GM23248 (cell line): ENCODE results near the gene RPH3AL. TPM values are rescaled to one million over a fixed set of nuclear protein-coding genes. Genes with fewer than 3 reads are reported as not detected.

ENCODE experiments used
- DNase-seq: peaks from one replicate; pipeline ENCODE4 v3.0.0-alpha.2; 2015
- H2AFZ ChIP-seq: fragments of 200-600 bp; sonication (generic); 2 replicates; pipeline ENCODE4 v1.6.1; 2016; ENCODE audit warnings: antibody characterized with exemption
- H3F3A ChIP-seq: fragments of 200-600 bp; sonication (generic); 2 replicates; pipeline ENCODE4 v1.6.1; 2016; ENCODE audit warnings: mild to moderate bottlenecking, antibody characterized with exemption, mixed run types; ENCODE audit not compliant: insufficient read depth
- H3K27ac ChIP-seq: fragments of 200-600 bp; sonication (generic); 2 replicates; pipeline ENCODE4 v1.5.1; 2016; ENCODE audit warnings: mild to moderate bottlenecking
- H3K27me3 ChIP-seq: fragments of 200-600 bp; sonication (generic); replicated peaks from 2 replicates; pipeline ENCODE4 v1.6.1; 2016; ENCODE audit warnings: mild to moderate bottlenecking; ENCODE audit not compliant: insufficient read depth
- H3K36me3 ChIP-seq: fragments of 200-600 bp; sonication (generic); 2 replicates; pipeline ENCODE4 v1.6.1; 2016; ENCODE audit warnings: low read depth, mild to moderate bottlenecking
- H3K4me1 ChIP-seq: fragments of 200-600 bp; sonication (generic); 2 replicates; pipeline ENCODE4 v1.6.1; 2016; ENCODE audit warnings: mild to moderate bottlenecking; ENCODE audit not compliant: insufficient read depth
- H3K4me2 ChIP-seq: fragments of 200-600 bp; sonication (generic); one replicate; pipeline ENCODE4 v1.6.1; 2016; ENCODE audit warnings: mild to moderate bottlenecking; ENCODE audit not compliant: unreplicated experiment
- H3K4me3 ChIP-seq: fragments of 200-600 bp; sonication (generic); 2 replicates; pipeline ENCODE4 v1.5.1; 2016; ENCODE audit warnings: mild to moderate bottlenecking
- H3K79me2 ChIP-seq: fragments of 200-600 bp; sonication (generic); 2 replicates; pipeline ENCODE4 v1.6.1; 2016; ENCODE audit warnings: mild to moderate bottlenecking; ENCODE audit not compliant: insufficient read depth
- H3K9ac ChIP-seq: fragments of 200-600 bp; sonication (generic); 2 replicates; pipeline ENCODE4 v1.6.1; 2016; ENCODE audit warnings: mild to moderate bottlenecking
- H3K9me2 ChIP-seq: fragments of 200-600 bp; sonication (generic); 2 replicates; pipeline ENCODE4 v1.6.1; 2016; ENCODE audit warnings: mixed run types, mild to moderate bottlenecking, moderate library complexity; ENCODE audit not compliant: insufficient read depth
- H3K9me3 ChIP-seq: fragments of 200-600 bp; sonication (generic); one replicate; pipeline ENCODE4 v1.6.1; 2017; ENCODE audit warnings: low read depth
- H4K20me1 ChIP-seq: fragments of 200-600 bp; sonication (generic); 2 replicates; pipeline ENCODE4 v1.6.0; 2016; ENCODE audit not compliant: insufficient read depth
- EZH2 ChIP-seq: fragments of 200-600 bp; sonication (generic); IDR thresholded peaks from 2 replicates; pipeline ENCODE4 v1.6.1; 2018; ENCODE audit warnings: antibody characterized with exemption, mild to moderate bottlenecking; ENCODE audit not compliant: insufficient read depth, poor library complexity, severe bottlenecking
- EZH2phosphoT487 ChIP-seq: fragments of 200-600 bp; sonication (generic); IDR thresholded peaks from 2 replicates; pipeline ENCODE4 v1.6.1; 2018; ENCODE audit warnings: antibody characterized with exemption, moderate library complexity, mild to moderate bottlenecking, low read depth; ENCODE audit not compliant: insufficient read depth
- WGBS, 2 experiments: methylation state at CpG; one replicate each; pipeline ENCODE4 v1.1.6; 2015 to 2017; ENCODE audit warnings: low lambda C conversion rate in 2 of 2, low coverage in 1 of 2; ENCODE audit errors: missing lambda C conversion rate in 2 of 2; 5-methylcytosine and 5-hydroxymethylcytosine counted together
- in situ Hi-C: fragments of 300-500 bp; cut with MboI; formaldehyde crosslinking; loops from 2 replicates; pipeline ENCODE4 v1.15.0; 2020
- polyA plus RNA-seq: library from polyadenylated mRNA; unstranded; fragments of >200 nt; fragmentation: Nextera tagmentation; extraction: Ambion mirVana; gene quantifications from 2 replicates; pipeline ENCODE4 v1.2.1, GENCODE V29; 2016
- total RNA-seq: library from RNA; depleted of rRNA; stranded (reverse); fragments of >200 nt; shearing (Covaris generic); gene quantifications from 2 replicates; pipeline ENCODE4 v1.2.3, GENCODE V29; 2014

RPH3AL gene
- total and polyA plus RNA-seq, 2 experiments from 2014 or later = 2.7 to 5.2 TPM

DNA sequence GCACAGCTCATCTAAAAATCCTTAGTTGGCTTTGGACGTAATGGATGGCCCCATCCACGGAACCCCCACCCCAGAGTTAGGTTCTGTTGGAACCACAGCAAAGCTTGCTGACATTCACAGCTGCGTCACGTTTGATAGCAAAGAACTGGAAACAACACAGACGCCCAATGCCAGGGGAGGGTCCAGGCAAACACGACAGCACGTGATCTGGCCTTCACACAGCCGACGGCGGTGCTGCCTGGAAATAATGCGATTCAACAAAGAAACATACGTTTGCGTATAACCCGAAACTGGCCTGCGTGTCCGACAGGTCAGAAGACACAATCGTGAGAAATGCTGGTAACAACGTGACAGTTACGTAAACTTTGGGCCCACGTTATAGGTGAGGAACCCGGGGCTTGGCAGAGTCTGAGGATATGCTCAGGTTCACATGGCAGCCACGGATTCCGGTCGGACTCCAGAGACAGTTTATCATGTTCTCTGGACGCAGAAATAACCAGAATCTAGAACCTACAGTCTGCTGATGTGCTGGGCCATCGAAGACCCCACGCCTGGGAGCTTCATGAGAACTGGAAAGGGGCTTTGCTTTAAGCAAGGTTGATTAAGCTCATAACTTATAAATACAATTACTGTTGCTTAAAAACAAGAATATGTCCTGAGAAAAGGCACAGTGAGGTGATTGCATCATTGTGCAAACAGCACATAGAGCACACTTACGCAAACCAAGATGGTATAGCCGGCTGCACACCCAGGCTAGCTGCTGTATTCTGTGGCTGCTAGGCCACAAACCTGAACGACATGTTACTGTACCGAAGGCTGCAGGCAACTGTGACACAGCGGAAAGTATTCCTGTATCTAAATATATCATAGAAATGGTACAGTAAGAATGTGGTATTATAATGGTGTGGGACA lies 70.4 kb downstream of the RPH3AL start:
- H3K9ac ChIP-seq = no peak overlapping the region
- in situ Hi-C loops = no loop called here
- no peaks in the 10 kb centered on the region for H3K27me3 ChIP-seq

GRCh38 chr17:281365-281999 lies 71.1 kb downstream of the RPH3AL start:
- Histone ChIP-seq H3K27ac (no peak overlapping the region), H3K4me2 (no peak overlapping the region), H3F3A (no peaks in the 10 kb centered on the region), H3K9me3 (no peaks in the 10 kb centered on the region), H3K79me2 (no peaks in the 10 kb centered on the region), H3K4me1 (no peaks in the 10 kb centered on the region), H2AFZ (no peak overlapping the region), H3K9me2 (no peaks in the 10 kb centered on the region), H4K20me1 (no peaks in the 10 kb centered on the region), H3K9ac (no peak overlapping the region), H3K27me3 (no peaks in the 10 kb centered on the region), H3K36me3 (no peaks in the 10 kb centered on the region), H3K4me3 (no peak overlapping the region)
- in situ Hi-C loops = no loop called here
- TF ChIP-seq EZH2phosphoT487 (no peak), EZH2 (no peak)
- 70 to 79% methylated on average over 14 to 21 of the region's 21 CpGs for WGBS, 2 experiments
- DNase-seq = no peak

More for the DNA sequence above, 70.4 kb downstream of the RPH3AL start:
- no peaks in the 10 kb centered on the region for H3F3A ChIP-seq
- no peaks in the 10 kb centered on the region for H3K9me3 ChIP-seq
- TF ChIP-seq EZH2 = no peak
- TF ChIP-seq EZH2phosphoT487 = no peak
- no peaks in the 10 kb centered on the region for H3K4me1 ChIP-seq
- H2AFZ ChIP-seq = no peak overlapping the region
- H3K9me2 ChIP-seq = no peaks in the 10 kb centered on the region
- H4K20me1 ChIP-seq = no peaks in the 10 kb centered on the region
- H3K27ac ChIP-seq = no peak overlapping the region
- no peak for DNase-seq
- H3K36me3 ChIP-seq = no peaks in the 10 kb centered on the region
- WGBS, 2 experiments = 74% methylated on average over 32 of the region's 32 CpGs
- H3K79me2 ChIP-seq = no peaks in the 10 kb centered on the region
- no peak overlapping the region for H3K4me2 ChIP-seq
- no peak overlapping the region for H3K4me3 ChIP-seq

GRCh38 chr17:280901-281300 lies 71.7 kb downstream of the RPH3AL start:
- no peaks in the 10 kb centered on the region for H3K36me3 ChIP-seq
- no peaks in the 10 kb centered on the region for H3K79me2 ChIP-seq
- no peaks in the 10 kb centered on the region for H3K4me1 ChIP-seq
- 64 to 70% methylated on average over 9 of the region's 9 CpGs for WGBS, 2 experiments
- no peak overlapping the region for H2AFZ ChIP-seq
- H3K27ac ChIP-seq = no peak overlapping the region
- H3K9me3 ChIP-seq = no peaks in the 10 kb centered on the region
- in situ Hi-C loops = no loop called here
- no peak for DNase-seq
- no peaks in the 10 kb centered on the region for H3F3A ChIP-seq
- no peaks in the 10 kb centered on the region for H3K9me2 ChIP-seq
- no peak overlapping the region for H3K4me3 ChIP-seq
- no peaks in the 10 kb centered on the region for H3K27me3 ChIP-seq
- H3K9ac ChIP-seq = no peak overlapping the region
- no peaks in the 10 kb centered on the region for H4K20me1 ChIP-seq
- no peak for TF ChIP-seq EZH2phosphoT487
- no peak for TF ChIP-seq EZH2
- no peak overlapping the region for H3K4me2 ChIP-seq

DNA sequence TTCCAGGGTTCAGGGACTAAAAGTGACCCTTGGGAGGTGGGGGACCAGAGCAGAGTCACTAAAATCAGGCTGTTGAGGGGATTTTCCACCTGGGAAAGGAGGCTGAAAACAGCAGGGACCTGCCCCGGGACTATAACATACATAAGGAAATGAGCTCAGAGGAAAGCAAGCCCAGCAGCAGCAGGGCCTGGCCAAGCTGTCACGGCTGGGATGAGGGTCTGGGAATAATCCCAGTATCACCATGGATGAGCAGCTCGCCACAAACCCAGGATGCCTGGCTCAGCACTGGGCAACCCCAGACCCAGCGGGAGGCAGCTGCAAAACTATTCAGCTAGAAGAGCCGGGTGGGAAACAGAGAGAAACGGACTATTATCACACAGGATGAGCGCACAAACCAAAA lies 72.4 kb downstream of the RPH3AL start:
- H3K4me2 ChIP-seq = no peak overlapping the region
- no peaks in the 10 kb centered on the region for H4K20me1 ChIP-seq
- DNase-seq = no peak
- H3K27me3 ChIP-seq = no peaks in the 10 kb centered on the region
- TF ChIP-seq EZH2phosphoT487 (no peak), EZH2 (no peak)
- H3K36me3 ChIP-seq = no peaks in the 10 kb centered on the region
- WGBS, 2 experiments = 58 to 59% methylated on average over 7 of the region's 7 CpGs
- H3K4me1 ChIP-seq = no peaks in the 10 kb centered on the region
- no peaks in the 10 kb centered on the region for H3K9me2 ChIP-seq
- no peak overlapping the region for H3K4me3 ChIP-seq
- H3K79me2 ChIP-seq = no peaks in the 10 kb centered on the region
- H3K9ac ChIP-seq = no peak overlapping the region
- in situ Hi-C loops = no loop called here
- H3F3A ChIP-seq = no peaks in the 10 kb centered on the region
- no peak overlapping the region for H2AFZ ChIP-seq
- H3K9me3 ChIP-seq = no peaks in the 10 kb centered on the region
- H3K27ac ChIP-seq = no peak overlapping the region
